WTC11 (cell line): ENCODE measurements around the gene PGAP3. TPM values are rescaled to one million over a fixed set of nuclear protein-coding genes. Genes with fewer than 3 reads are reported as not detected.

ENCODE experiments used
- ATAC-seq: fragments of 200-7000 bp; cut with Tn5 transposase; 2 replicates; pipeline ENCODE4 v1.10.0; 2021; ENCODE audit warnings: mild to moderate bottlenecking, moderate library complexity
- CTCF ChIA-PET: fragments of 300-600 bp; sonication (Branson Sonifier 250); formaldehyde crosslinking; loops from one replicate; lab custom pipeline; 2021; ENCODE audit warnings: antibody characterized with exemption; lab: Charles Lee
- POLR2A ChIA-PET: fragments of 350-600 bp; sonication (Branson Sonifier 250); formaldehyde crosslinking; loops from one replicate; lab custom pipeline; 2021; ENCODE audit warnings: antibody characterized with exemption; lab: Charles Lee
- DNase-seq: peaks from one replicate; pipeline ENCODE4 v3.0.0; 2021; ENCODE audit warnings: low spot score
- H3K27ac Mint-ChIP-seq: 2 replicates; pipeline ENCODE4 v1.8.0; 2021; ENCODE audit warnings: mixed read lengths
- H3K27me3 Mint-ChIP-seq: 2 replicates; pipeline ENCODE4 v1.8.0; 2021; ENCODE audit warnings: low read depth, mild to moderate bottlenecking, moderate library complexity, mixed read lengths
- H3K36me3 Mint-ChIP-seq: 2 replicates; pipeline ENCODE4 v1.8.0; 2021; ENCODE audit warnings: mixed read lengths
- H3K4me1 Mint-ChIP-seq: 2 replicates; pipeline ENCODE4 v1.8.0; 2022; ENCODE audit warnings: mixed read lengths
- H3K4me3 Mint-ChIP-seq: 2 replicates; pipeline ENCODE4 v1.8.0; 2021; ENCODE audit warnings: mild to moderate bottlenecking, moderate library complexity, mixed read lengths
- H3K9me3 Mint-ChIP-seq: 2 replicates; pipeline ENCODE4 v1.8.0; 2021; ENCODE audit warnings: mixed read lengths
- CBFB ChIP-seq: sonication (generic); formaldehyde crosslinking; IDR thresholded peaks from 2 replicates; pipeline ENCODE4 v1.8.1; 2022; ENCODE audit warnings: mild to moderate bottlenecking, low read depth, missing genetic modification reagents
- CREB1 ChIP-seq: sonication (generic); formaldehyde crosslinking; IDR thresholded peaks from 2 replicates; pipeline ENCODE4 v1.8.0; 2023; ENCODE audit warnings: mild to moderate bottlenecking, missing genetic modification reagents
- ELF4 ChIP-seq: sonication (generic); formaldehyde crosslinking; IDR thresholded peaks from 2 replicates; pipeline ENCODE4 v1.8.1; 2022; ENCODE audit warnings: low read depth, mild to moderate bottlenecking, moderate library complexity, missing genetic modification reagents
- FOXK1 ChIP-seq: sonication (generic); formaldehyde crosslinking; IDR thresholded peaks from 2 replicates; pipeline ENCODE4 v1.8.0; 2022; ENCODE audit warnings: mild to moderate bottlenecking, moderate library complexity, missing genetic modification reagents
- FOXP1 ChIP-seq: sonication (generic); formaldehyde crosslinking; IDR thresholded peaks from 2 replicates; pipeline ENCODE4 v1.8.0; 2022; ENCODE audit warnings: missing genetic modification reagents, mild to moderate bottlenecking, moderate library complexity, borderline replicate concordance
- GABPB1 ChIP-seq: sonication (generic); formaldehyde crosslinking; IDR thresholded peaks from 2 replicates; pipeline ENCODE4 v1.8.1; 2023; ENCODE audit warnings: mild to moderate bottlenecking, missing genetic modification reagents
- HMGA2 ChIP-seq: fragments of 250-450 bp; sonication (Bioruptor Pico); IDR thresholded peaks from 2 replicates; pipeline ENCODE4 v1.4.0; 2021; ENCODE audit warnings: mild to moderate bottlenecking, moderate library complexity
- IRF2 ChIP-seq: sonication (generic); formaldehyde crosslinking; IDR thresholded peaks from 2 replicates; pipeline ENCODE4 v1.8.0; 2022; ENCODE audit warnings: low read depth, missing genetic modification reagents, borderline replicate concordance
- JUN ChIP-seq: sonication (generic); formaldehyde crosslinking; IDR thresholded peaks from 2 replicates; pipeline ENCODE4 v1.8.0; 2023; ENCODE audit warnings: mild to moderate bottlenecking, missing genetic modification reagents
- NFATC4 ChIP-seq: fragments of 250-450 bp; sonication (Bioruptor Pico); IDR thresholded peaks from 2 replicates; pipeline ENCODE4 v1.9.0; 2021; ENCODE audit warnings: mild to moderate bottlenecking
- NFE2L1 ChIP-seq: sonication (generic); formaldehyde crosslinking; IDR thresholded peaks from 2 replicates; pipeline ENCODE4 v1.8.1; 2023; ENCODE audit warnings: missing genetic modification reagents
- NR3C1 ChIP-seq: sonication (generic); formaldehyde crosslinking; conservative IDR thresholded peaks from 2 replicates; pipeline ENCODE4 v1.8.1; 2023; ENCODE audit warnings: low read depth, mild to moderate bottlenecking, missing genetic modification reagents
- OVOL2 ChIP-seq: fragments of 250-450 bp; sonication (Bioruptor Pico); IDR thresholded peaks from 2 replicates; pipeline ENCODE4 v1.9.0; 2021; ENCODE audit warnings: mild to moderate bottlenecking, borderline replicate concordance
- ZBTB21 ChIP-seq: sonication (generic); formaldehyde crosslinking; IDR thresholded peaks from 2 replicates; pipeline ENCODE4 v1.8.1; 2023; ENCODE audit warnings: mild to moderate bottlenecking, missing genetic modification reagents, borderline replicate concordance
- ZNF138 ChIP-seq: sonication (generic); formaldehyde crosslinking; conservative IDR thresholded peaks from 2 replicates; pipeline ENCODE4 v1.8.1; 2022; ENCODE audit warnings: mild to moderate bottlenecking, moderate library complexity, missing genetic modification reagents
- ZNF219 ChIP-seq: sonication (generic); formaldehyde crosslinking; IDR thresholded peaks from 2 replicates; pipeline ENCODE4 v1.8.0; 2023; ENCODE audit warnings: missing genetic modification reagents, mild to moderate bottlenecking, borderline replicate concordance
- ZNF423 ChIP-seq: fragments of 250-450 bp; sonication (Bioruptor Pico); IDR thresholded peaks from 2 replicates; pipeline ENCODE4 v2.1.2; 2022; ENCODE audit warnings: mild to moderate bottlenecking, moderate library complexity
- ZNF671 ChIP-seq: fragments of 250-450 bp; sonication (Bioruptor Pico); IDR thresholded peaks from 2 replicates; pipeline ENCODE4 v1.8.0; 2021; ENCODE audit warnings: mild to moderate bottlenecking
- total RNA-seq: library from RNA; stranded (reverse); gene quantifications from 3 replicates; pipeline ENCODE4 v1.2.3, GENCODE V29; 2021
- TF ChIP-seq, protein P1 (sequence below): fragments of 250-450 bp; sonication (Bioruptor Pico); conservative IDR thresholded peaks from 2 replicates; pipeline ENCODE4 v1.9.0; 2021; ENCODE audit warnings: mild to moderate bottlenecking
- TF ChIP-seq, protein P2 (sequence below): fragments of 250-450 bp; sonication (Bioruptor Pico); IDR thresholded peaks from 2 replicates; pipeline ENCODE4 v2.1.2; 2022; ENCODE audit warnings: mild to moderate bottlenecking, moderate library complexity
- TF ChIP-seq, protein P3 (sequence below): sonication (generic); formaldehyde crosslinking; IDR thresholded peaks from 2 replicates; pipeline ENCODE4 v1.8.1; 2023; ENCODE audit warnings: mild to moderate bottlenecking, missing genetic modification reagents
- TF ChIP-seq, protein P4 (sequence below): fragments of 250-450 bp; sonication (Bioruptor Pico); IDR thresholded peaks from 2 replicates; pipeline ENCODE4 v1.9.0; 2021; ENCODE audit warnings: moderate library complexity, mild to moderate bottlenecking, inconsistent platforms, borderline replicate concordance
- TF ChIP-seq, protein P5 (sequence below): sonication (generic); formaldehyde crosslinking; conservative IDR thresholded peaks from 2 replicates; pipeline ENCODE4 v1.8.1; 2022; ENCODE audit warnings: mild to moderate bottlenecking, missing genetic modification reagents
- TF ChIP-seq, protein P6 (sequence below): sonication (generic); formaldehyde crosslinking; IDR thresholded peaks from 2 replicates; pipeline ENCODE4 v1.8.1; 2023; ENCODE audit warnings: mild to moderate bottlenecking, missing genetic modification reagents
- TF ChIP-seq, protein P7 (sequence below): fragments of 250-450 bp; sonication (Bioruptor Pico); IDR thresholded peaks from 2 replicates; pipeline ENCODE4 v1.9.0; 2021; ENCODE audit warnings: mild to moderate bottlenecking, borderline replicate concordance

Gene PGAP3
- total RNA-seq, 1 experiment from 2014 or later: 24.9 TPM

DNA sequence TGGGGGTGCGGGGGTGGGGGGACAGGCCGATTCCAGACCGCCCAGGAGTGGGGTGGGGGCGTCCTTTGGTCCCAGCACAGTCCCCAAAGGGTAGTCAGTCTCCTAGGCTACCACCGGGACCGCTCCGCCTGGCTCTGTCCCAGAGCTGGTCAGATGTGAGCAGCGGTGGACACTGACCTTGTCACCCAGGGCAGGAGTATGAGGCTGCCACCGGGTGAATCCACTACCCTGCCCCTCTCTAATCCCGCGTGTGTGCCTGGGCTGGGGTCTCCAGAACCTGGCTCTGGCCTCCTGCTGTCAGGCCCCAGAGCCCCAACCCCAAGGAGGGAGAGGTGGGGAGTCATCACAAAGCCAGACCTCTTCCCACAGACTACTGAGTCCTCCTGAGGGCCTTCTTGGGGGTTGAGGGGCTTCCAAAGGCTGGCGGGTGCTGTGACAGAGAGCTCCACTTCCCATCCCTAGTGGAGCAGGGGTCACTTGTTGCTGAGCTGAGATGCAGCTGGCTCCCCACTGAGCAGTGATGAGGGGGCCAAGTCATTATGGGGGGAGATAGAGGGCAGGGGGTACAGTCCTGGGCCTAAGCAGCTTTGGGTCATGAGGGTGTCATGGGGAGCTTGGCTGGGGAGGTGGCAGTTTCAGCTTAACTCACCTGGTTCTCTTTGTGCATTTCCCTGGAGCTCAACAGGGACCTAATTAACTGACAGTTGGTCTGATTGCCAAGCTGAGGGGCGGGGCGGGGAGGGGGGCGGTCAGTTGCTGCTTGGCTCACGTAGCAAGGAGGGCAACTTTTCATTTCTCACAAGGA is 59.9 kb downstream of the PGAP3 start:
- H3K4me3 Mint-ChIP-seq: peak overlapping the region; percentile 64
- no peaks in the 10 kb centered on the region for H3K36me3 Mint-ChIP-seq
- H3K27ac Mint-ChIP-seq: no peak overlapping the region

DNA sequence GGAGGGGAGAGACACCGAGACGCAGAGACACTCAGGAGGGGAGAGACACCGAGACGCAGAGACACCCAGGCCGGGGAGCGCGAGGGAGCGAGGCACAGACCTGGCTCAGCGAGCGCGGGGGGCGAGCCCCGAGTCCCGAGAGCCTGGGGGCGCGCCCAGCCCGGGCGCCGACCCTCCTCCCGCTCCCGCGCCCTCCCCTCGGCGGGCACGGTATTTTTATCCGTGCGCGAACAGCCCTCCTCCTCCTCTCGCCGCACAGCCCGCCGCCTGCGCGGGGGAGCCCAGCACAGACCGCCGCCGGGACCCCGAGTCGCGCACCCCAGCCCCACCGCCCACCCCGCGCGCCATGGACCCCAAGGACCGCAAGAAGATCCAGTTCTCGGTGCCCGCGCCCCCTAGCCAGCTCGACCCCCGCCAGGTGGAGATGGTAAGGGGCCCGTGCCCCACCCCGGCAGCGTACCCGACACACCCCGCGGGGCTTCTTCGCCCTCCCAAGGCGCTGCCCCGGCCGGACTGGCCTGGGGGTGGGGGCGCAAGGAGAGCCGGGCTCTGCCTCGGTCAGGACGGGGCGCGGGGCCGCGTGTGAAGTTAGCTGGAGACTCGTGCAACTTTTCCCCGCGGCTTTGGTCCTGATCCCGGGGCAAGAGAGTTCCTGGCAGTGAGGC is 60.7 kb downstream of the PGAP3 start:
- Mint-ChIP-seq H3K4me3 (peak overlapping the region; percentile 85), H3K36me3 (no peaks in the 10 kb centered on the region), H3K27me3 (peaks cover 49% of the 10 kb centered on the region), H3K27ac (no peak overlapping the region), H3K9me3 (no peaks in the 10 kb centered on the region), H3K4me1 (peaks cover 72% of the 10 kb centered on the region)
- ChIA-PET POLR2A (interaction anchor here (0.6 kb wide), 1 partner anchor 73 kb away, joined by 5 read pairs; the partner anchor contains the start of gene ERBB2), CTCF (interaction anchor here (0.5 to 23.6 kb wide), 19 partner anchors 5 to 1022 kb away, joined by 3 to 876 read pairs (median 6); partner anchors contain the start of genes PGAP3, PNMT, PSMD3 and STARD3)
- DNase-seq (no peak), ATAC-seq (no peak; the same call in 1 of the 2 replicates)
- no peak for TF ChIP-seq FOXK1 (CRISPR knock-in tag)
- TF ChIP-seq ZNF423 (CRISPR knock-in tag): peak; percentile 60; the same call in 1 of the 2 replicates
- TF ChIP-seq, protein P1, sequence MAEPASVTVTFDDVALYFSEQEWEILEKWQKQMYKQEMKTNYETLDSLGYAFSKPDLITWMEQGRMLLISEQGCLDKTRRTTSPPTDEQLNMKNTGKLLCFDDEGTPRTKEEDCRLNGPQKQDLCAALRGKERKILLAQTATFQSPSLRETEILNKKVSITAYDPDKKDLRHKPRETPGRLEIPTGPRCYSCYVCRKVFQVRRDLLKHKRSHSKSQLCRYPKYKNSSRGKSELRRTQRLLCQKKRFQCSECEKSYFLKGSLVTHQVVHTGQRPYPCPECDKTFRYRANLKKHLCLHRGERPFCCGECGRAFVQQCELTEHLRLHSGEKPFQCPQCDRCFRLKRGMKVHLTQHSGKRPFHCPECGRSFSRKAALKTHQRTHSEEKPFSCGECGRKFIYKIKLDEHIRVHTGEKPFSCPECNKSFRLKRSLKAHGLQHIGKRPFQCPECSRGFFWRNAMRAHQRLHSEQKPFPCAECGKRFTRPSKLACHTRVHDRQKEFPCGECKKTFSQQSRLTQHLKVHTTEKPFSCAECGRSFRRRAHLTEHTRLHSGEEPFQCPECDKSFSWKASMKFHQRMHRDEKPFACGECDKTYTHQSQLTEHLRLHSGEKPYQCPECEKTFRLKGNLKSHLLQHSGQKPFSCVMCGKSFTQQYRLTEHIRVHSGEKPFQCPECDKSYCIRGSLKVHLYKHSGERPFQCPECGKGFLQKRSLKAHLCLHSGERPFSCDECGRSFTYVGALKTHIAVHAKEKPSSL (CRISPR knock-in tag): no peak
- TF ChIP-seq JUN (CRISPR knock-in tag): no peak
- no peak for TF ChIP-seq NFATC4 (CRISPR knock-in tag)
- TF ChIP-seq, protein P2, sequence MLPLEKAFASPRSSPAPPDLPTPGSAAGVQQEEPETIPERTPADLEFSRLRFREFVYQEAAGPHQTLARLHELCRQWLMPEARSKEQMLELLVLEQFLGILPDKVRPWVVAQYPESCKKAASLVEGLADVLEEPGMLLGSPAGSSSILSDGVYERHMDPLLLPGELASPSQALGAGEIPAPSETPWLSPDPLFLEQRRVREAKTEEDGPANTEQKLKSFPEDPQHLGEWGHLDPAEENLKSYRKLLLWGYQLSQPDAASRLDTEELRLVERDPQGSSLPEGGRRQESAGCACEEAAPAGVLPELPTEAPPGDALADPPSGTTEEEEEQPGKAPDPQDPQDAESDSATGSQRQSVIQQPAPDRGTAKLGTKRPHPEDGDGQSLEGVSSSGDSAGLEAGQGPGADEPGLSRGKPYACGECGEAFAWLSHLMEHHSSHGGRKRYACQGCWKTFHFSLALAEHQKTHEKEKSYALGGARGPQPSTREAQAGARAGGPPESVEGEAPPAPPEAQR (CRISPR knock-in tag): no peak
- TF ChIP-seq, protein P3, sequence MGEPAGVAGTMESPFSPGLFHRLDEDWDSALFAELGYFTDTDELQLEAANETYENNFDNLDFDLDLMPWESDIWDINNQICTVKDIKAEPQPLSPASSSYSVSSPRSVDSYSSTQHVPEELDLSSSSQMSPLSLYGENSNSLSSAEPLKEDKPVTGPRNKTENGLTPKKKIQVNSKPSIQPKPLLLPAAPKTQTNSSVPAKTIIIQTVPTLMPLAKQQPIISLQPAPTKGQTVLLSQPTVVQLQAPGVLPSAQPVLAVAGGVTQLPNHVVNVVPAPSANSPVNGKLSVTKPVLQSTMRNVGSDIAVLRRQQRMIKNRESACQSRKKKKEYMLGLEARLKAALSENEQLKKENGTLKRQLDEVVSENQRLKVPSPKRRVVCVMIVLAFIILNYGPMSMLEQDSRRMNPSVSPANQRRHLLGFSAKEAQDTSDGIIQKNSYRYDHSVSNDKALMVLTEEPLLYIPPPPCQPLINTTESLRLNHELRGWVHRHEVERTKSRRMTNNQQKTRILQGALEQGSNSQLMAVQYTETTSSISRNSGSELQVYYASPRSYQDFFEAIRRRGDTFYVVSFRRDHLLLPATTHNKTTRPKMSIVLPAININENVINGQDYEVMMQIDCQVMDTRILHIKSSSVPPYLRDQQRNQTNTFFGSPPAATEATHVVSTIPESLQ (CRISPR knock-in tag): no peak

More for the DNA sequence above, 59.9 kb downstream of the PGAP3 start:
- TF ChIP-seq NR3C1 (CRISPR knock-in tag) (no peak), ZNF219 (CRISPR knock-in tag) (no peak), HMGA2 (CRISPR knock-in tag) (no peak), ZBTB21 (CRISPR knock-in tag) (no peak), ZNF423 (CRISPR knock-in tag) (no peak), ELF4 (CRISPR knock-in tag) (no peak), CBFB (CRISPR knock-in tag) (no peak), GABPB1 (CRISPR knock-in tag) (no peak), FOXP1 (CRISPR knock-in tag) (no peak), CREB1 (CRISPR knock-in tag) (no peak), ZNF138 (CRISPR knock-in tag) (no peak), NFE2L1 (CRISPR knock-in tag) (no peak), IRF2 (no peak), OVOL2 (CRISPR knock-in tag) (no peak), ZNF671 (CRISPR knock-in tag) (no peak)
- TF ChIP-seq, protein P4, sequence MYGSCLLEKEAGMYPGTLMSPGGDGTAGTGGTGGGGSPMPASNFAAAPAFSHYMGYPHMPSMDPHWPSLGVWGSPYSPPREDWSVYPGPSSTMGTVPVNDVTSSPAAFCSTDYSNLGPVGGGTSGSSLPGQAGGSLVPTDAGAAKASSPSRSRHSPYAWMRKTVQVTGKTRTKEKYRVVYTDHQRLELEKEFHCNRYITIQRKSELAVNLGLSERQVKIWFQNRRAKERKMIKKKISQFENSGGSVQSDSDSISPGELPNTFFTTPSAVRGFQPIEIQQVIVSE (CRISPR knock-in tag): no peak
- TF ChIP-seq, protein P5, sequence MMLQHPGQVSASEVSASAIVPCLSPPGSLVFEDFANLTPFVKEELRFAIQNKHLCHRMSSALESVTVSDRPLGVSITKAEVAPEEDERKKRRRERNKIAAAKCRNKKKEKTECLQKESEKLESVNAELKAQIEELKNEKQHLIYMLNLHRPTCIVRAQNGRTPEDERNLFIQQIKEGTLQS (CRISPR knock-in tag): no peak
- TF ChIP-seq, protein P6, sequence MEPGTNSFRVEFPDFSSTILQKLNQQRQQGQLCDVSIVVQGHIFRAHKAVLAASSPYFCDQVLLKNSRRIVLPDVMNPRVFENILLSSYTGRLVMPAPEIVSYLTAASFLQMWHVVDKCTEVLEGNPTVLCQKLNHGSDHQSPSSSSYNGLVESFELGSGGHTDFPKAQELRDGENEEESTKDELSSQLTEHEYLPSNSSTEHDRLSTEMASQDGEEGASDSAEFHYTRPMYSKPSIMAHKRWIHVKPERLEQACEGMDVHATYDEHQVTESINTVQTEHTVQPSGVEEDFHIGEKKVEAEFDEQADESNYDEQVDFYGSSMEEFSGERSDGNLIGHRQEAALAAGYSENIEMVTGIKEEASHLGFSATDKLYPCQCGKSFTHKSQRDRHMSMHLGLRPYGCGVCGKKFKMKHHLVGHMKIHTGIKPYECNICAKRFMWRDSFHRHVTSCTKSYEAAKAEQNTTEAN: no peak
- TF ChIP-seq, protein P7, sequence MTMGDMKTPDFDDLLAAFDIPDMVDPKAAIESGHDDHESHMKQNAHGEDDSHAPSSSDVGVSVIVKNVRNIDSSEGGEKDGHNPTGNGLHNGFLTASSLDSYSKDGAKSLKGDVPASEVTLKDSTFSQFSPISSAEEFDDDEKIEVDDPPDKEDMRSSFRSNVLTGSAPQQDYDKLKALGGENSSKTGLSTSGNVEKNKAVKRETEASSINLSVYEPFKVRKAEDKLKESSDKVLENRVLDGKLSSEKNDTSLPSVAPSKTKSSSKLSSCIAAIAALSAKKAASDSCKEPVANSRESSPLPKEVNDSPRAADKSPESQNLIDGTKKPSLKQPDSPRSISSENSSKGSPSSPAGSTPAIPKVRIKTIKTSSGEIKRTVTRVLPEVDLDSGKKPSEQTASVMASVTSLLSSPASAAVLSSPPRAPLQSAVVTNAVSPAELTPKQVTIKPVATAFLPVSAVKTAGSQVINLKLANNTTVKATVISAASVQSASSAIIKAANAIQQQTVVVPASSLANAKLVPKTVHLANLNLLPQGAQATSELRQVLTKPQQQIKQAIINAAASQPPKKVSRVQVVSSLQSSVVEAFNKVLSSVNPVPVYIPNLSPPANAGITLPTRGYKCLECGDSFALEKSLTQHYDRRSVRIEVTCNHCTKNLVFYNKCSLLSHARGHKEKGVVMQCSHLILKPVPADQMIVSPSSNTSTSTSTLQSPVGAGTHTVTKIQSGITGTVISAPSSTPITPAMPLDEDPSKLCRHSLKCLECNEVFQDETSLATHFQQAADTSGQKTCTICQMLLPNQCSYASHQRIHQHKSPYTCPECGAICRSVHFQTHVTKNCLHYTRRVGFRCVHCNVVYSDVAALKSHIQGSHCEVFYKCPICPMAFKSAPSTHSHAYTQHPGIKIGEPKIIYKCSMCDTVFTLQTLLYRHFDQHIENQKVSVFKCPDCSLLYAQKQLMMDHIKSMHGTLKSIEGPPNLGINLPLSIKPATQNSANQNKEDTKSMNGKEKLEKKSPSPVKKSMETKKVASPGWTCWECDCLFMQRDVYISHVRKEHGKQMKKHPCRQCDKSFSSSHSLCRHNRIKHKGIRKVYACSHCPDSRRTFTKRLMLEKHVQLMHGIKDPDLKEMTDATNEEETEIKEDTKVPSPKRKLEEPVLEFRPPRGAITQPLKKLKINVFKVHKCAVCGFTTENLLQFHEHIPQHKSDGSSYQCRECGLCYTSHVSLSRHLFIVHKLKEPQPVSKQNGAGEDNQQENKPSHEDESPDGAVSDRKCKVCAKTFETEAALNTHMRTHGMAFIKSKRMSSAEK (CRISPR knock-in tag): no peak
- TF ChIP-seq, all 79 proteins: peak for 0
- H3K9me3 Mint-ChIP-seq: no peaks in the 10 kb centered on the region
- H3K27me3 Mint-ChIP-seq: peaks cover 45% of the 10 kb centered on the region
- peaks cover 76% of the 10 kb centered on the region for H3K4me1 Mint-ChIP-seq
- ChIA-PET POLR2A (interaction anchor here (0.6 to 1.4 kb wide), 4 partner anchors 17 to 400 kb away, joined by 3 to 5 read pairs (median 4); partner anchors contain the start of gene ERBB2), CTCF (interaction anchor here (0.6 to 23.6 kb wide), 24 partner anchors 8 to 495 kb away, joined by 3 to 876 read pairs (median 4); partner anchors contain the start of genes CDK12, PGAP3, PNMT and PSMD3)
- ATAC-seq (no peak), DNase-seq (no peak)
